Loucy (cell line): Measurements from ENCODE around the gene NXN.

Experiments used
- H2AFZ ChIP-seq: fragments of 200-600 bp; sonication (generic); 2 replicates; pipeline ENCODE4 v1.6.0; 2016; ENCODE audit warnings: antibody characterized with exemption, mild to moderate bottlenecking, low read length, moderate library complexity
- H3F3A ChIP-seq: fragments of 200-600 bp; 2 replicates; pipeline ENCODE4 v1.6.0; 2016; ENCODE audit warnings: antibody characterized with exemption, low read depth, mild to moderate bottlenecking
- H3K27me3 ChIP-seq: fragments of 200-600 bp; sonication (generic); 2 replicates; pipeline ENCODE4 v1.6.1; 2014; ENCODE audit warnings: low read length, mild to moderate bottlenecking; ENCODE audit not compliant: insufficient read depth, poor library complexity, severe bottlenecking
- H3K36me3 ChIP-seq: fragments of 200-600 bp; sonication (generic); 2 replicates; pipeline ENCODE4 v1.6.1; 2016; ENCODE audit warnings: low read length; ENCODE audit not compliant: insufficient read depth
- H3K4me1 ChIP-seq: fragments of 200-600 bp; sonication (generic); 2 replicates; pipeline ENCODE4 v1.5.1; 2014; ENCODE audit warnings: low read length, mild to moderate bottlenecking; ENCODE audit not compliant: insufficient read depth, poor library complexity, severe bottlenecking
- H3K4me2 ChIP-seq: fragments of 200-600 bp; sonication (generic); 2 replicates; pipeline ENCODE4 v1.6.0; 2014; ENCODE audit warnings: antibody characterized with exemption, low read length, low read depth, mild to moderate bottlenecking; ENCODE audit not compliant: poor library complexity, severe bottlenecking
- H3K4me3 ChIP-seq: fragments of 200-600 bp; sonication (generic); 2 replicates; pipeline ENCODE4 v1.5.1; 2014; ENCODE audit warnings: low read length, mild to moderate bottlenecking, mixed read lengths; ENCODE audit not compliant: poor library complexity, severe bottlenecking
- H3K79me2 ChIP-seq: fragments of 200-600 bp; sonication (generic); 2 replicates; pipeline ENCODE4 v1.6.1; 2014; ENCODE audit warnings: low read length; ENCODE audit not compliant: insufficient read depth
- H3K9ac ChIP-seq: fragments of 200-600 bp; sonication (generic); 2 replicates; pipeline ENCODE4 v1.6.0; 2014; ENCODE audit warnings: mild to moderate bottlenecking, low read depth, low read length, moderate library complexity; ENCODE audit not compliant: poor library complexity, severe bottlenecking
- H3K9me2 ChIP-seq: fragments of 200-600 bp; sonication (generic); replicated peaks from 2 replicates; pipeline ENCODE4 v1.6.1; 2016; ENCODE audit warnings: low read depth, low read length, mixed read lengths
- H3K9me3 ChIP-seq: fragments of 200-600 bp; sonication (generic); 2 replicates; pipeline ENCODE4 v1.6.1; 2014; ENCODE audit warnings: mild to moderate bottlenecking, antibody characterized with exemption, low read length, low read depth; ENCODE audit not compliant: insufficient read depth
- H4K20me1 ChIP-seq: fragments of 200-600 bp; sonication (generic); 2 replicates; pipeline ENCODE4 v1.6.0; 2014; ENCODE audit warnings: antibody characterized with exemption, low read length, mild to moderate bottlenecking; ENCODE audit not compliant: insufficient read depth, poor library complexity, severe bottlenecking
- CTCF ChIP-seq: fragments of 200-600 bp; sonication (generic); conservative IDR thresholded peaks from 2 replicates; pipeline ENCODE4 v1.5.1; 2014; ENCODE audit warnings: mild to moderate bottlenecking, antibody characterized with exemption, low read length
- EZH2phosphoT487 ChIP-seq: fragments of 200-600 bp; IDR thresholded peaks from 2 replicates; pipeline ENCODE4 v1.6.1; 2018; ENCODE audit warnings: antibody characterized with exemption, mild to moderate bottlenecking, moderate library complexity, borderline replicate concordance

The NXN gene

GRCh38 chr17:784143-784542 is 195.4 kb downstream of the NXN start:
- Histone ChIP-seq H2AFZ (no peak overlapping the region), H3K79me2 (peaks cover 51% of the 10 kb centered on the region), H3K36me3 (peaks cover 8% of the 10 kb centered on the region; the same call in 1 of the 2 replicates), H3F3A (no peaks in the 10 kb centered on the region), H4K20me1 (peaks cover 4% of the 10 kb centered on the region), H3K4me3 (peak overlapping the region; percentile 96), H3K9me3 (no peaks in the 10 kb centered on the region), H3K27me3 (no peaks in the 10 kb centered on the region), H3K9me2 (no peaks in the 10 kb centered on the region), H3K4me2 (peak overlapping the region; percentile 86), H3K9ac (peak overlapping the region; percentile 88), H3K4me1 (peaks cover 27% of the 10 kb centered on the region)
- no peak for TF ChIP-seq CTCF

- H3K4me2 ChIP-seq = peak within 1 kb of the TSS; percentile 89
- H3K9me3 ChIP-seq = no peaks in the 10 kb centered on the region
- H3K27me3 ChIP-seq = no peaks in the 10 kb centered on the region
- H3K9me2 ChIP-seq = no peaks in the 10 kb centered on the region
- no peaks in the 10 kb centered on the region for H3F3A ChIP-seq
- peaks cover 27% of the 10 kb centered on the region for H3K4me1 ChIP-seq
- TF ChIP-seq CTCF = no peak
- TF ChIP-seq EZH2phosphoT487 = no peak
- H3K9ac ChIP-seq = peak within 1 kb of the TSS; percentile 88
- H3K79me2 ChIP-seq = peaks cover 58% of the 10 kb centered on the region
- H2AFZ ChIP-seq = peak within 1 kb of the TSS; percentile 98
- peaks cover 8% of the 10 kb centered on the region; the same call in 1 of the 2 replicates for H3K36me3 ChIP-seq
- H4K20me1 ChIP-seq = peaks cover 4% of the 10 kb centered on the region
- peak within 1 kb of the TSS; percentile 96 for H3K4me3 ChIP-seq
Observed at GRCh38 chr17:781805-782731, 197.5 kb downstream of the NXN start, which contains the start of the genes GLOD4 and MRM3. GLOD4 (minus strand) TSS chr17:782280; CDS start chr17:782255, 25 bp downstream. MRM3 (plus strand) TSS chr17:782353; CDS start chr17:782379, 26 bp downstream.

GRCh38 chr17:778096-778495 is 201.5 kb downstream of the NXN start:
- Histone ChIP-seq H2AFZ (no peak overlapping the region), H3K27me3 (no peaks in the 10 kb centered on the region), H3K36me3 (peaks cover 22% of the 10 kb centered on the region; the same call in 1 of the 2 replicates), H3K4me1 (peaks cover 12% of the 10 kb centered on the region), H3K79me2 (peaks cover 37% of the 10 kb centered on the region), H3K9ac (no peak overlapping the region), H4K20me1 (no peaks in the 10 kb centered on the region), H3K4me2 (no peak overlapping the region), H3K4me3 (no peak overlapping the region), H3K9me3 (no peaks in the 10 kb centered on the region), H3F3A (no peaks in the 10 kb centered on the region), H3K9me2 (no peaks in the 10 kb centered on the region)
- TF ChIP-seq EZH2phosphoT487 = no peak
- no peak for TF ChIP-seq CTCF
